ENCODE measurements around the gene HOXD3. TPM values are rescaled to one million over a fixed set of nuclear protein-coding genes. Genes with fewer than 3 reads are reported as not detected.

HOXD3 gene
- total and polyA plus RNA-seq, 2 donors (not counting 1 experiment from before 2014, with no cell fraction given) = not detected

DNA sequence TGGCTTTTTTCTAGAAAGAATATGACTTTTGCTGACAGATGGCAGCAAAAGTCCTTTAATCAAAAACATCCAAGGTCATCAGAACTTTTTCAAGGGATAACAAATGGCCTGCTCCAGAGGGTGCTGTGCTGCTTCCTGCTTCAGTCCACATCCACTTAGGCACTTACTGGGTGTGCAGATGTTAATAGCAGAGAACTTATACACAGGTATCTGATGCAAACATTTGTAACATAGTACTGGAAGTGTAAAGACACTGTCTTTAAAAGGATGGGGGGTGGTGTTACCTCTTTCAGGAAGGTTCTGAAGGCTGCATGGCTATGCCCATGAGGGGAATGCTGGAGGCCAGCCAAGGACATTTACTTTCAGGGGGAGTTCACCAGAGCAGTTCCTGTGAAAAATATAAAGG is 22.1 kb upstream of the HOXD3 start:
- Histone ChIP-seq H3K4me2 (ENCODE audit: extremely low read depth, insufficient read depth, low read length) (no peak overlapping the region), H3K27ac (ENCODE audit: insufficient read depth, low read length) (no peak overlapping the region), H3K9me3 (ENCODE audit: control insufficient read depth, insufficient read depth, low read depth, low read length) (no peaks in the 10 kb centered on the region), H2AFZ (ENCODE audit: low read length) (no peak overlapping the region), H3K4me1 (ENCODE audit: control insufficient read depth, extremely low read depth, insufficient read depth, low read length) (no peaks in the 10 kb centered on the region), H3K4me3 (replicated peaks in 1 of 4; ENCODE audit: control extremely low read depth in 1 of 4, insufficient read depth in 1 of 4, low read depth in 3 of 4, low read length in 4 of 4) (no peak overlapping the region), H3K9ac (ENCODE audit: insufficient read depth, low read length) (no peak overlapping the region), H3K79me2 (ENCODE audit: control insufficient read depth, insufficient read depth, low read length) (no peaks in the 10 kb centered on the region), H4K20me1 (ENCODE audit: control insufficient read depth, extremely low read depth, insufficient read depth, low read length) (no peaks in the 10 kb centered on the region), H3K36me3 (ENCODE audit: control insufficient read depth, insufficient read depth, low read length) (no peaks in the 10 kb centered on the region), H3K27me3 (ENCODE audit: control insufficient read depth, insufficient read depth, low read length) (peaks cover 86% of the 10 kb centered on the region)
- TF ChIP-seq EZH2 (IDR thresholded peaks at IDR 0.05; ENCODE audit: low read length, missing control alignments) = no peak
- TF ChIP-seq, protein P1, sequence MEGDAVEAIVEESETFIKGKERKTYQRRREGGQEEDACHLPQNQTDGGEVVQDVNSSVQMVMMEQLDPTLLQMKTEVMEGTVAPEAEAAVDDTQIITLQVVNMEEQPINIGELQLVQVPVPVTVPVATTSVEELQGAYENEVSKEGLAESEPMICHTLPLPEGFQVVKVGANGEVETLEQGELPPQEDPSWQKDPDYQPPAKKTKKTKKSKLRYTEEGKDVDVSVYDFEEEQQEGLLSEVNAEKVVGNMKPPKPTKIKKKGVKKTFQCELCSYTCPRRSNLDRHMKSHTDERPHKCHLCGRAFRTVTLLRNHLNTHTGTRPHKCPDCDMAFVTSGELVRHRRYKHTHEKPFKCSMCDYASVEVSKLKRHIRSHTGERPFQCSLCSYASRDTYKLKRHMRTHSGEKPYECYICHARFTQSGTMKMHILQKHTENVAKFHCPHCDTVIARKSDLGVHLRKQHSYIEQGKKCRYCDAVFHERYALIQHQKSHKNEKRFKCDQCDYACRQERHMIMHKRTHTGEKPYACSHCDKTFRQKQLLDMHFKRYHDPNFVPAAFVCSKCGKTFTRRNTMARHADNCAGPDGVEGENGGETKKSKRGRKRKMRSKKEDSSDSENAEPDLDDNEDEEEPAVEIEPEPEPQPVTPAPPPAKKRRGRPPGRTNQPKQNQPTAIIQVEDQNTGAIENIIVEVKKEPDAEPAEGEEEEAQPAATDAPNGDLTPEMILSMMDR (conservative IDR thresholded peaks at IDR 0.05 in 1 of 2, IDR thresholded peaks at IDR 0.05 in 1 of 2; ENCODE audit: low read depth in 1 of 2, low read length in 2 of 2) = no peak
- DNase-seq (ENCODE audit: low read depth in 2 of 2) = no peak

DNA sequence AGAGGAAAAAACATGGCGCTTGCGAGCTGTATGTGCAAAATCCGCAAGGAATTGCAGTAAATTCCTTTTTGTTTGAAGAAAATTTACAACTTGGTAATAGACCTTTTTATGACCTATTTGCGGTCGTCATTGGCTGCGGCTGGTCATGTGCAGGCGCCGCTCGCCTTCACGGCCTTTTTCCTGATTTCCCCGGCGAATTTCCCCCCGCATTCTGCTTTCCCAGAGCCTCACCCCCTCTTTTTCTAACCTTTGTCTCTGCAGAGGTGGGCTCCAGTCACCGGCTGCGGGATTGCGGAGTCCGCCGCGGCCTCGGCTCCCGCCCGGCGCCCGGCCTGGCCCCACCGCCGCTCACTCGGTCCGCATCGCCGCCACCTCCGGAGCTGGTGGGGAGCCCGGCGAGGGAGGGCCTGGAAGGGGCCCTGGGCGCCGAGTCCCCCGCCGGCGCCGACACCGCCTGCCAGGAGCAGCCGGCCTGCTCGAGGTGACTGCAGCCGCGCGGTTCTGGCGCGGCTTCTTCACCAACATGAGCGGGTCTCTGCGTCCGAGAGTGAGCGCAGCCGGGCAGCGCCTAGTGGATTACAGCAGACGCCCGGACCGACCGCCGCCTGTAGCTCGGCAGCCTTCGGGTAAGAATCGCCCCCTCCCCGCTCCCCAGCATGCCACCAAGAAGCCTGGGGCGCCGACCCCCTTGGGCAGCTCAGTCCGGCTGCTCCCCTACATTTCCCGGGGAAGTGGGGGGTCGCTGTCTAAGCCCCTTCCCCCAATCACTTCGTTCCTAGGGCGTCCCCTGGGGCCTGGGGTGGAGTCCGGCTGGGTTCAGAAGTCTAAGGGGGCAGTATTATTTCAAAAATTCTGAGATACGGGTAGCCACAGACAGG is 20.5 kb upstream of the HOXD3 start:
- no peaks in the 10 kb centered on the region for H4K20me1 ChIP-seq (ENCODE audit: control insufficient read depth, extremely low read depth, insufficient read depth, low read length)
- no peaks in the 10 kb centered on the region for H3K9me3 ChIP-seq (ENCODE audit: control insufficient read depth, insufficient read depth, low read depth, low read length)
- peaks cover 81% of the 10 kb centered on the region for H3K27me3 ChIP-seq (ENCODE audit: control insufficient read depth, insufficient read depth, low read length)
- no peaks in the 10 kb centered on the region for H3K4me1 ChIP-seq (ENCODE audit: control insufficient read depth, extremely low read depth, insufficient read depth, low read length)
- peak overlapping the region in 1 of 4 experiments; percentile 22 for H3K4me3 ChIP-seq (replicated peaks in 1 of 4; ENCODE audit: control extremely low read depth in 1 of 4, insufficient read depth in 1 of 4, low read depth in 3 of 4, low read length in 4 of 4)
- H2AFZ ChIP-seq (ENCODE audit: low read length) = no peak overlapping the region
- DNase-seq (ENCODE audit: low read depth in 2 of 2) = no peak
- no peak overlapping the region for H3K27ac ChIP-seq (ENCODE audit: insufficient read depth, low read length)
- H3K36me3 ChIP-seq (ENCODE audit: control insufficient read depth, insufficient read depth, low read length) = no peaks in the 10 kb centered on the region
- H3K4me2 ChIP-seq (ENCODE audit: extremely low read depth, insufficient read depth, low read length) = no peak overlapping the region
- H3K79me2 ChIP-seq (ENCODE audit: control insufficient read depth, insufficient read depth, low read length) = no peaks in the 10 kb centered on the region
- no peak overlapping the region for H3K9ac ChIP-seq (ENCODE audit: insufficient read depth, low read length)
- TF ChIP-seq, protein P1 (conservative IDR thresholded peaks at IDR 0.05 in 1 of 2, IDR thresholded peaks at IDR 0.05 in 1 of 2; ENCODE audit: low read depth in 1 of 2, low read length in 2 of 2) = no peak
- peak; percentile 41 for TF ChIP-seq EZH2 (IDR thresholded peaks at IDR 0.05; ENCODE audit: low read length, missing control alignments)

DNA sequence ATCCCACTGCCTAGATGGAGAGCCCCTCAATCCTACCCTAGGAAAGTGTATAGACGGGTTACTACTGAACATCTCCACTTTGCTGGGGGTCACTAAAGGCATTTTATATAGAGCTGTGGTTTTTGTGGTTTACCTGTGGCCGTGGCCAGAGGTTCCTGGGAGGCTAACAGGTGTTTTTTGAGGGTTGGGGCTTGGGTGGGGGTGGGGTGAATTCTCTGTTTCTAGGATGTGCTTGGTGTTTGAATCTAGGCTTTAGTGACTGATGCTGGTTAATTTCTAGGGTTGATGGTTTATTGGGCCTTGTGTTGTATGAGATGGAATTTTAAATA is 19.9 kb upstream of the HOXD3 start:
- Histone ChIP-seq H3K36me3 (ENCODE audit: control insufficient read depth, insufficient read depth, low read length) (no peaks in the 10 kb centered on the region), H3K27me3 (ENCODE audit: control insufficient read depth, insufficient read depth, low read length) (peaks cover 77% of the 10 kb centered on the region), H3K4me2 (ENCODE audit: extremely low read depth, insufficient read depth, low read length) (no peak overlapping the region), H3K4me3 (replicated peaks in 1 of 4; ENCODE audit: control extremely low read depth in 1 of 4, insufficient read depth in 1 of 4, low read depth in 3 of 4, low read length in 4 of 4) (no peak overlapping the region), H3K9me3 (ENCODE audit: control insufficient read depth, insufficient read depth, low read depth, low read length) (no peaks in the 10 kb centered on the region), H3K79me2 (ENCODE audit: control insufficient read depth, insufficient read depth, low read length) (no peaks in the 10 kb centered on the region), H3K27ac (ENCODE audit: insufficient read depth, low read length) (no peak overlapping the region), H3K4me1 (ENCODE audit: control insufficient read depth, extremely low read depth, insufficient read depth, low read length) (no peaks in the 10 kb centered on the region), H2AFZ (ENCODE audit: low read length) (no peak overlapping the region), H4K20me1 (ENCODE audit: control insufficient read depth, extremely low read depth, insufficient read depth, low read length) (no peaks in the 10 kb centered on the region), H3K9ac (ENCODE audit: insufficient read depth, low read length) (no peak overlapping the region)
- TF ChIP-seq, protein P1 (conservative IDR thresholded peaks at IDR 0.05 in 1 of 2, IDR thresholded peaks at IDR 0.05 in 1 of 2; ENCODE audit: low read depth in 1 of 2, low read length in 2 of 2) = no peak
- TF ChIP-seq EZH2 (IDR thresholded peaks at IDR 0.05; ENCODE audit: low read length, missing control alignments) = no peak
- DNase-seq (ENCODE audit: low read depth in 2 of 2) = no peak

Measured in fibroblast of lung (primary cell).